ENCODE data around the gene TXLNB. TPM values are rescaled to one million over a fixed set of nuclear protein-coding genes. Genes with fewer than 3 reads are reported as not detected.

TXLNB gene
- total RNA-seq, 1 donor from 2014 or later, result 2.4 TPM

DNA sequence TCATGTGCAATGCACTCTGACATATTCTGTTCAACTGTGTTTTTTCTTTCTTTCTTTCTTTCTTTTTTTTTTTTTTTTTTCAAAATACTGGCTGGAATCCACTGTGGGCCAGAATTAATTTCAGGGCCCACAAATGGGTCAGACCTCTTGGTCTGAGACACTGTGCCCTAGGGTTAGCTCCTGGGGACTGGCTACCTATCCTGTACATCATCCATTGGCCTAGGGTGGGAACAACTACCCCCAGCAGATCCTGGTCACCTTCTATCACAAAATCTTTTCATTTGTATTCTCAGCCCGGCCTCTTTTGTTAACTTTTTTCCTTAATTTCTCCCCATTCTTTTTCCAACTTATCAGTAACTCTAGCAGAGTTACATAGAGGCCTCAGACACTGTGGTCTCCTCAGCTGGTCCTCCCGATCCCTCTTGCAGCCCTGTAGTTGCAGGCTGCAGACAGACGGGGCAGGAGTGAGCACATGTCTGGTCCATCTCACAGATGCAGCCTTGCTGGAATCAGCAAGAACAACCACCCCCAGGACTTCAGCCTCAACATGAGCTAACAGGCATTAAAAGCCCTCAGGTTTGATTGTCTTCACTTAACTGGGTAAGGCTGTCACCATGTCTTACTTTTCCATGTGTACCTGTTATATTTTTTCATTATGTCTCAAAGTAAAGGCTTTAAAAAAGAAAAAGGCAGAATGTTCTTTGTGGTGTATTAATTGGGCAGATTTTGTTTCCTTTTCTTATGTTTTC is 41.3 kb downstream of the TXLNB start:
- H3K27me3 Mint-ChIP-seq, result no peaks in the 10 kb centered on the region
- H3K27ac Mint-ChIP-seq, result no peak overlapping the region
- peaks cover 12% of the 10 kb centered on the region for H3K4me1 Mint-ChIP-seq
- peak; percentile 100 for ATAC-seq (ENCODE audit: low read depth)
- no peak overlapping the region for H3K4me3 Mint-ChIP-seq
- intact Hi-C loops (cut with micrococcal nuclease), result loop anchor here (1.0 to 5.0 kb wide), 6 partner anchors 20 to 125 kb away; no protein-coding TSS in a partner anchor
- POLR2A ChIA-PET, result interaction anchor here (0.6 to 1.6 kb wide), 4 partner anchors 20 to 124 kb away, joined by 3 to 4 read pairs (median 4); partner anchors contain the start of gene CITED2
- peaks cover 21% of the 10 kb centered on the region for H3K36me3 Mint-ChIP-seq (ENCODE audit: low read depth)
- TF ChIP-seq, protein P1, sequence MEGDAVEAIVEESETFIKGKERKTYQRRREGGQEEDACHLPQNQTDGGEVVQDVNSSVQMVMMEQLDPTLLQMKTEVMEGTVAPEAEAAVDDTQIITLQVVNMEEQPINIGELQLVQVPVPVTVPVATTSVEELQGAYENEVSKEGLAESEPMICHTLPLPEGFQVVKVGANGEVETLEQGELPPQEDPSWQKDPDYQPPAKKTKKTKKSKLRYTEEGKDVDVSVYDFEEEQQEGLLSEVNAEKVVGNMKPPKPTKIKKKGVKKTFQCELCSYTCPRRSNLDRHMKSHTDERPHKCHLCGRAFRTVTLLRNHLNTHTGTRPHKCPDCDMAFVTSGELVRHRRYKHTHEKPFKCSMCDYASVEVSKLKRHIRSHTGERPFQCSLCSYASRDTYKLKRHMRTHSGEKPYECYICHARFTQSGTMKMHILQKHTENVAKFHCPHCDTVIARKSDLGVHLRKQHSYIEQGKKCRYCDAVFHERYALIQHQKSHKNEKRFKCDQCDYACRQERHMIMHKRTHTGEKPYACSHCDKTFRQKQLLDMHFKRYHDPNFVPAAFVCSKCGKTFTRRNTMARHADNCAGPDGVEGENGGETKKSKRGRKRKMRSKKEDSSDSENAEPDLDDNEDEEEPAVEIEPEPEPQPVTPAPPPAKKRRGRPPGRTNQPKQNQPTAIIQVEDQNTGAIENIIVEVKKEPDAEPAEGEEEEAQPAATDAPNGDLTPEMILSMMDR (IDR thresholded peaks at IDR 0.05), result no peak
- CTCF ChIA-PET, result interaction anchor here (0.6 to 2.3 kb wide), 12 partner anchors 12 to 658 kb away, joined by 3 to 22 read pairs (median 6); partner anchors contain the start of gene TXLNB
- DNase-seq, result peak; percentile 32
- H3K9me3 Mint-ChIP-seq, result no peaks in the 10 kb centered on the region

DNA sequence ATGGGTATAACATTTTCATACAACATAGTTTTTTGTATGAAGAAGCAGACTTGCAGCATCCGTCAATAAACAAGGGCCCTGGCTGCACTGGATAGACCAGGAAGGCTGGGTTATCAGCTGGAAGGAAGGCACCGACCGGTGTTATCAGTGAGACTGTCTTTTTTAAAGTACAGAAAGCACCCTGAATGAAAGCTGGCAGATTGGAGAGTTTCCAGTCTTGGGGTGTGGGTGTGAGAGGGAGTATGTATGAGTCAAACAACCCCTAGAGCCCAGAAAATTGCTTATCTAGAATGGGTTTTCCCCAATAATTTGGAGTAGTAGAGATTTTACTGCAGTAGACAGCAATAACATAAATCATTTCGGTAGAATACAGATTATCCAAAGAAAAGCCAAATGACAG is 42.4 kb downstream of the TXLNB start:
- Mint-ChIP-seq H3K27ac (no peak overlapping the region), H3K36me3 (ENCODE audit: low read depth) (peaks cover 25% of the 10 kb centered on the region), H3K9me3 (no peaks in the 10 kb centered on the region), H3K4me1 (peaks cover 12% of the 10 kb centered on the region), H3K27me3 (no peaks in the 10 kb centered on the region), H3K4me3 (no peak overlapping the region)
- intact Hi-C loops (cut with micrococcal nuclease), result no loop called here
- ChIA-PET CTCF (interaction anchor here (0.6 to 2.3 kb wide), 2 partner anchors 32 to 112 kb away, joined by 5 to 19 read pairs; no protein-coding TSS in a partner anchor), POLR2A (interaction anchor here (1.1 to 1.6 kb wide), 2 partner anchors 115 to 125 kb away, joined by 4 read pairs; partner anchors contain the start of gene CITED2)
- TF ChIP-seq, protein P1 (IDR thresholded peaks at IDR 0.05), result no peak
- no peak for ATAC-seq (ENCODE audit: low read depth)
- DNase-seq, result no peak

DNA sequence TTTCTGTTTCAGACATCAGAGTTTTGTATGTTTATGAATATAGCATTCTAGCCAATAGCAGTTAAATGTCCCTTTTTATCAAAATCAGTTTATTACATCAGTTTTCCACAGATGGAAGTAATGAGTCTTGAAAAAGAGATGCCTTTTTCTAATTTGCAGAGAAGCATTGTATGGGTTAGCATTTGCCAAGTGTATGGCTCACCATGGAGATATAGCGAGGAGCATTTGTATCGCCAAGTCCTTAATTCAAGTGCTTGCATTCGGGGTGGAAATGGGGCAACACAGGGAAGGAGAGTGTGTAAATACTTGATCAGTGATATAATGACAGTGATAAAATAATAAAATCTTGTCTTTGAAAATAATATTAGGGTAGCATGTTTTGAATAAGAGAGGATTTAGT is 42.9 kb downstream of the TXLNB start:
- CTCF ChIA-PET, result no interaction called here
- ATAC-seq (ENCODE audit: low read depth) (no peak), DNase-seq (no peak)
- no peak overlapping the region for H3K27ac Mint-ChIP-seq
- intact Hi-C loops (cut with micrococcal nuclease), result no loop called here
- H3K4me1 Mint-ChIP-seq, result peaks cover 12% of the 10 kb centered on the region
- no peak overlapping the region for H3K4me3 Mint-ChIP-seq
- TF ChIP-seq, protein P1 (IDR thresholded peaks at IDR 0.05), result no peak
- H3K9me3 Mint-ChIP-seq, result no peaks in the 10 kb centered on the region
- POLR2A ChIA-PET, result no interaction called here
- H3K36me3 Mint-ChIP-seq (ENCODE audit: low read depth), result peaks cover 25% of the 10 kb centered on the region
- H3K27me3 Mint-ChIP-seq, result no peaks in the 10 kb centered on the region

DNA sequence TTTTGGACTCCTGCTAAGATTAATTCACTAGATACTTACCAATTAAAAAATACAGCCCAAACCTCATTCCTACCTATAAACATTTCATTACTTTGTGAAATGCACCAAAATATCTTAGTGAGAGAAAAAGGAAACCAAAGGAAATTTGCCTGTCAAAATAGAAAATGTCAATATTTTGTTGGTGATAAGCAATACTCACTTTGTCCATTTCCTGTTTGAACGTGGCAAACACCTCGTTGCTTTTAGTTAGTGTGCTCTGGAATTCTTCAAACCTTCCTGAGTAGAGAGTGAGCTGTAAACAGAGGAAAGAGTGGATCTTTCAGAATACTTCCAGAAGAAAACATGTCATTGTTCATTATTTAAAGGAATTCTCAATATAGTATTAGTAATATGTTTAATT is 44.2 kb downstream of the TXLNB start:
- Mint-ChIP-seq H3K9me3 (no peaks in the 10 kb centered on the region), H3K27me3 (no peaks in the 10 kb centered on the region), H3K4me3 (no peak overlapping the region), H3K36me3 (ENCODE audit: low read depth) (peaks cover 33% of the 10 kb centered on the region), H3K4me1 (peaks cover 12% of the 10 kb centered on the region), H3K27ac (no peak overlapping the region)
- POLR2A ChIA-PET, result interaction anchor here (0.6 kb wide), 1 partner anchor 431 kb away, joined by 3 read pairs; no protein-coding TSS in a partner anchor
- no peak for DNase-seq
- ATAC-seq (ENCODE audit: low read depth), result no peak
- intact Hi-C loops (cut with micrococcal nuclease), result no loop called here
- CTCF ChIA-PET, result interaction anchor here (1.2 kb wide), 1 partner anchor 117 kb away, joined by 3 read pairs; no protein-coding TSS in a partner anchor
- TF ChIP-seq, protein P1 (IDR thresholded peaks at IDR 0.05), result no peak

DNA sequence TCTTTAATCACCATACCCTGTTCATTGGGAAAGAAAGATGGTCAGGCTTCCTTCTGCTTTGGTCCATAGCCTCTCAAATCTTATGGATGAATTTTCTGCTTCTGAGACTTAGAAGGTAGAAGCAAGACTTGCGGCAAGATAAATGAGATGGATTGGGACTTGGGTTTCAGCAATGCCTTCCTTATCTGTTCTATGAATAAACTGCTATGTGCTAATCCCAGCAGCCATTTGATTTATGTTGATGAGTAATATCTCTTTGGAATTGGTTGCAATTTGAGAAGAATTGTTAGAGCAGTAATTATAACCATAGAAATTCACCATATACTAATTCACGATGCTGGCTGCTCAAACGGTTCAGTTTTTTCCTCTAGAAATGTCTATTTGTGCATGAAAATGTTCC is 48.3 kb downstream of the TXLNB start:
- DNase-seq (no peak), ATAC-seq (ENCODE audit: low read depth) (no peak)
- H3K4me3 Mint-ChIP-seq, result no peak overlapping the region
- no peaks in the 10 kb centered on the region for H3K27me3 Mint-ChIP-seq
- CTCF ChIA-PET, result interaction anchor here (0.9 to 1.9 kb wide), 2 partner anchors 23 to 121 kb away, joined by 3 to 10 read pairs; no protein-coding TSS in a partner anchor
- H3K27ac Mint-ChIP-seq, result no peak overlapping the region
- H3K36me3 Mint-ChIP-seq (ENCODE audit: low read depth), result peaks cover 41% of the 10 kb centered on the region
- no peaks in the 10 kb centered on the region for H3K9me3 Mint-ChIP-seq
- POLR2A ChIA-PET, result no interaction called here
- H3K4me1 Mint-ChIP-seq, result no peaks in the 10 kb centered on the region
- TF ChIP-seq, protein P1 (IDR thresholded peaks at IDR 0.05), result no peak
- intact Hi-C loops (cut with micrococcal nuclease), result no loop called here

All from activated B cell treated with CpG ODN at 0.5 μM for 24 hours (primary cell).